Keratinocyte (primary cell): ENCODE measurements around the gene LMBR1. TPM values are rescaled to one million over a fixed set of nuclear protein-coding genes. Genes with fewer than 3 reads are reported as not detected.

Experiments
- DNase-seq: peaks from one replicate; pipeline ENCODE4 v3.0.0-alpha.2; 2011; ENCODE audit warnings: low read depth, missing footprints, low spot score
- FAIRE-seq: peaks from 2 replicates; lab custom pipeline; 2011; peaks lifted over from hg19 to GRCh38; lab: Jason Lieb, UNC
- H2AFZ ChIP-seq: 2 replicates; pipeline ENCODE4 v1.6.0; 2012; ENCODE audit warnings: low read length, control low read depth, inconsistent platforms; ENCODE audit not compliant: control insufficient read depth
- H3K27ac ChIP-seq: 2 replicates; pipeline ENCODE4 v1.5.1; 2011; ENCODE audit warnings: low read length; ENCODE audit not compliant: control insufficient read depth, insufficient read depth
- H3K27me3 ChIP-seq: 3 replicates; pipeline ENCODE4 v1.6.0; 2011; ENCODE audit warnings: low read length; ENCODE audit not compliant: control insufficient read depth, insufficient read depth; ENCODE audit errors: extremely low read depth
- H3K36me3 ChIP-seq, 2 experiments: 2 replicates in 1 of 2; 3 replicates in 1 of 2; pipeline ENCODE4 v1.5.1; 2011; ENCODE audit warnings: low read length in 2 of 2, mild to moderate bottlenecking in 1 of 2; ENCODE audit not compliant: control insufficient read depth in 2 of 2, insufficient read depth in 2 of 2; ENCODE audit errors: extremely low read depth in 1 of 2
- H3K4me1 ChIP-seq: 3 replicates; pipeline ENCODE4 v1.5.1; 2011; ENCODE audit warnings: low read length; ENCODE audit not compliant: control insufficient read depth, insufficient read depth; ENCODE audit errors: extremely low read depth
- H3K4me2 ChIP-seq: 3 replicates; pipeline ENCODE4 v1.6.0; 2011; ENCODE audit warnings: low read depth, low read length; ENCODE audit not compliant: control insufficient read depth, insufficient read depth; ENCODE audit errors: extremely low read depth
- H3K4me3 ChIP-seq, 3 experiments: fragments of 200-600 bp in 1 of 3; sonication (generic) in 1 of 3; 2 replicates in 2 of 3; 3 replicates in 1 of 3; pipeline ENCODE4 v1.5.1; 2011 to 2016; ENCODE audit warnings: low read length in 3 of 3, mild to moderate bottlenecking in 3 of 3, control low read depth in 2 of 3, inconsistent platforms in 1 of 3, low read depth in 1 of 3, mixed read lengths in 1 of 3, mixed run types in 1 of 3, moderate library complexity in 1 of 3; ENCODE audit not compliant: control insufficient read depth in 2 of 3, insufficient read depth in 2 of 3; ENCODE audit errors: extremely low read depth in 1 of 3
- H3K79me2 ChIP-seq: 2 replicates; pipeline ENCODE4 v1.6.0; 2012; ENCODE audit warnings: low read length; ENCODE audit not compliant: control insufficient read depth, insufficient read depth
- H3K9ac ChIP-seq: 3 replicates; pipeline ENCODE4 v1.6.0; 2011; ENCODE audit warnings: low read length; ENCODE audit not compliant: control insufficient read depth, insufficient read depth; ENCODE audit errors: extremely low read depth
- H3K9me1 ChIP-seq: 3 replicates; pipeline ENCODE4 v1.6.0; 2011; ENCODE audit warnings: low read length; ENCODE audit not compliant: control insufficient read depth, insufficient read depth; ENCODE audit errors: extremely low read depth
- H3K9me3 ChIP-seq: 2 replicates; pipeline ENCODE4 v1.5.1; 2012; ENCODE audit warnings: low read depth, low read length; ENCODE audit not compliant: control insufficient read depth
- H4K20me1 ChIP-seq: 3 replicates; pipeline ENCODE4 v1.6.0; 2011; ENCODE audit warnings: low read length; ENCODE audit not compliant: control insufficient read depth, insufficient read depth; ENCODE audit errors: extremely low read depth
- EZH2 ChIP-seq: IDR thresholded peaks from one replicate; pipeline ENCODE4 v1.6.1; 2012; ENCODE audit warnings: inconsistent platforms, mild to moderate bottlenecking, low read length, moderate library complexity
- dilution Hi-C: fragments of 300-500 bp; cut with MboI; formaldehyde crosslinking; loops from one replicate; pipeline ENCODE4 v1.7.0; 2020; ENCODE audit warnings: low sequenced_read_pairs; ENCODE audit not compliant: extremely low pct_ligation_motif_present
- polyA plus RNA-seq, 5 experiments: library from polyadenylated mRNA; depleted of rRNA in 3 of 5; stranded (reverse) in 3 of 5; stranded (forward) in 1 of 5; unstranded in 1 of 5; fragments of >200 nt; gene quantifications; 1 replicate in 1 of 5; 2 replicates in 3 of 5; 3 replicates in 1 of 5; pipeline versions ENCODE4 v1.2.1 to v1.2.3, GENCODE V29; 2011 to 2012; ENCODE audit warnings: missing spikeins in 2 of 5, low read depth in 1 of 5, low replicate concordance in 1 of 5
- TF ChIP-seq, protein P1 (sequence below), 3 experiments: IDR thresholded peaks in 1 of 3; conservative IDR thresholded peaks in 1 of 3; optimal IDR thresholded peaks in 1 of 3; 2 replicates in 2 of 3; 3 replicates in 1 of 3; pipeline versions ENCODE3 to v1.5.1; 2011; ENCODE audit warnings: low read length in 3 of 3, mild to moderate bottlenecking in 3 of 3, moderate library complexity in 2 of 3, control low read depth in 1 of 3, inconsistent platforms in 1 of 3; ENCODE audit not compliant: insufficient read depth in 2 of 3; ENCODE audit errors: extremely low read depth in 1 of 3

LMBR1 gene
- polyA plus RNA-seq, 1 donor (not counting 4 experiments of a cell fraction or from before 2014, with no cell fraction given), result 30.2 TPM

DNA sequence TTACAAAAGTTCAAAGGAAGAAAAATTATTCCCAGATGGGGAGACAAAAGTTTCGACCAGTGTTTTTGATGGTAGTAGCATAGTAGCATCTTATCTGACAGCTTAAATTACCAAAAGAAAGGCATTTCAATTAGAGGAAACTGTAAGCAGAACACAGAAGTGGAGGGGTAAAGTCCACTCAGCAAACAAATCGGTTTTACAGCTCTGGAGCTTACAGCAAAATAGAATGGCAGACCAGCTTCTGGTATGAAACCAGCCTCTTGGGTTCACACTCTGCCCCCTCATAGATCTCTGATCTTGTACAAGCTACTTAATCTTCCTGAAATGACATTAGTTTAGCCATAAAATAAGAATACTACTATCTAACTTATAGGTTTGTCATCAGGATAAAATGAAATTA lies 133.8 kb downstream of the LMBR1 start:
- no peak for DNase-seq
- Histone ChIP-seq H3K4me2 (no peak overlapping the region), H3K27me3 (no peaks in the 10 kb centered on the region), H3K9me1 (no peaks in the 10 kb centered on the region), H3K36me3 (peaks cover 0 to 5% of the 10 kb centered on the region in 2 experiments), H3K79me2 (no peaks in the 10 kb centered on the region), H3K9ac (no peak overlapping the region), H4K20me1 (no peaks in the 10 kb centered on the region), H3K9me3 (peaks cover 3% of the 10 kb centered on the region), H3K4me1 (no peaks in the 10 kb centered on the region), H2AFZ (no peak overlapping the region), H3K27ac (no peak overlapping the region), H3K4me3 (no peak overlapping the region)
- dilution Hi-C loops, result no loop called here
- TF ChIP-seq, protein P1, sequence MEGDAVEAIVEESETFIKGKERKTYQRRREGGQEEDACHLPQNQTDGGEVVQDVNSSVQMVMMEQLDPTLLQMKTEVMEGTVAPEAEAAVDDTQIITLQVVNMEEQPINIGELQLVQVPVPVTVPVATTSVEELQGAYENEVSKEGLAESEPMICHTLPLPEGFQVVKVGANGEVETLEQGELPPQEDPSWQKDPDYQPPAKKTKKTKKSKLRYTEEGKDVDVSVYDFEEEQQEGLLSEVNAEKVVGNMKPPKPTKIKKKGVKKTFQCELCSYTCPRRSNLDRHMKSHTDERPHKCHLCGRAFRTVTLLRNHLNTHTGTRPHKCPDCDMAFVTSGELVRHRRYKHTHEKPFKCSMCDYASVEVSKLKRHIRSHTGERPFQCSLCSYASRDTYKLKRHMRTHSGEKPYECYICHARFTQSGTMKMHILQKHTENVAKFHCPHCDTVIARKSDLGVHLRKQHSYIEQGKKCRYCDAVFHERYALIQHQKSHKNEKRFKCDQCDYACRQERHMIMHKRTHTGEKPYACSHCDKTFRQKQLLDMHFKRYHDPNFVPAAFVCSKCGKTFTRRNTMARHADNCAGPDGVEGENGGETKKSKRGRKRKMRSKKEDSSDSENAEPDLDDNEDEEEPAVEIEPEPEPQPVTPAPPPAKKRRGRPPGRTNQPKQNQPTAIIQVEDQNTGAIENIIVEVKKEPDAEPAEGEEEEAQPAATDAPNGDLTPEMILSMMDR (optimal IDR thresholded peaks at IDR 0.05 in 1 of 3, IDR thresholded peaks at IDR 0.05 in 1 of 3, conservative IDR thresholded peaks at IDR 0.05 in 1 of 3; ENCODE audit: extremely low read depth in 1 of 3, insufficient read depth in 2 of 3, low read length in 3 of 3), result no peak
- TF ChIP-seq EZH2, result no peak
- no peak for FAIRE-seq

DNA sequence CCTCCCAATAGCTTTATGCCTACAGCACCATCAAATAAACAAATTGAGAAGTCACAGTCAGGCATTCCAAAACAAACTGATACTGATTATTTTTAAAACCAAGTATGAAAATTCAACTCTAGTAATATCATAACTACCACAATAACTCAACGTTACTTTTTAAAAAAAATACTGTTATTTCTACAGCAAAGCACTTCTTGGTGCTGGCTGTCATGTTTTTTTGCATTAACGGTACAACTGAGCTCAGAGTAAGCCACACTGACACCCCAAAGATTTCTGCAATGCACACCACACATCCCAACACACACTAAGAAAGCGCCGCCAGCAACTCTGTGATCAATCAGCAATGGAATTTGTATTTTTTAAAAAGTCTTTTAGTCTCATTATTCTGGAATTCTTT lies 138.8 kb downstream of the LMBR1 start:
- Histone ChIP-seq H2AFZ (no peak overlapping the region), H3K36me3 (peaks cover 0 to 7% of the 10 kb centered on the region in 2 experiments), H4K20me1 (no peaks in the 10 kb centered on the region), H3K27ac (no peak overlapping the region), H3K4me3 (no peak overlapping the region), H3K9me3 (no peaks in the 10 kb centered on the region), H3K27me3 (no peaks in the 10 kb centered on the region), H3K9me1 (no peaks in the 10 kb centered on the region), H3K4me2 (no peak overlapping the region), H3K79me2 (no peaks in the 10 kb centered on the region), H3K4me1 (no peaks in the 10 kb centered on the region), H3K9ac (no peak overlapping the region)
- no peak for FAIRE-seq
- no peak for DNase-seq
- dilution Hi-C loops, result no loop called here
- no peak for TF ChIP-seq EZH2
- TF ChIP-seq, protein P1 (optimal IDR thresholded peaks at IDR 0.05 in 1 of 3, IDR thresholded peaks at IDR 0.05 in 1 of 3, conservative IDR thresholded peaks at IDR 0.05 in 1 of 3; ENCODE audit: extremely low read depth in 1 of 3, insufficient read depth in 2 of 3, low read length in 3 of 3), result no peak
